Esophagus (tissue), 2 donors: ENCODE data around the gene NPTX2. TPM values are rescaled to one million over a fixed set of nuclear protein-coding genes. Genes with fewer than 3 reads are reported as not detected.

Experiments
- H3K27ac ChIP-seq, 2 donors: one replicate each; pipeline ENCODE4 v1.5.1; 2013; ENCODE audit warnings: low read depth in 2 of 2, mild to moderate bottlenecking in 2 of 2, inconsistent platforms in 1 of 2, low read length in 1 of 2, moderate library complexity in 1 of 2
- H3K27me3 ChIP-seq, 2 donors: one replicate each; pipeline ENCODE4 v1.6.1; 2013; ENCODE audit warnings: low read length in 2 of 2, control low read depth in 1 of 2, mild to moderate bottlenecking in 1 of 2; ENCODE audit not compliant: insufficient read depth in 2 of 2, control insufficient read depth in 1 of 2
- H3K36me3 ChIP-seq, 2 donors: one replicate each; pipeline ENCODE4 v1.6.1; 2013; ENCODE audit warnings: low read length in 1 of 2; ENCODE audit not compliant: control insufficient read depth in 2 of 2, insufficient read depth in 2 of 2
- H3K4me1 ChIP-seq, 2 donors: one replicate each; pipeline ENCODE4 v1.6.1; 2013; ENCODE audit warnings: low read length in 1 of 2; ENCODE audit not compliant: control insufficient read depth in 2 of 2, insufficient read depth in 2 of 2
- H3K4me3 ChIP-seq, 2 donors: one replicate each; pipeline ENCODE4 v1.5.1; 2013; ENCODE audit warnings: low read length in 2 of 2, mild to moderate bottlenecking in 2 of 2, low read depth in 1 of 2, moderate library complexity in 1 of 2
- H3K9me3 ChIP-seq, 2 donors: one replicate each; pipeline ENCODE4 v1.6.1; 2013; ENCODE audit warnings: mild to moderate bottlenecking in 2 of 2, low read depth in 1 of 2, low read length in 1 of 2, moderate library complexity in 1 of 2; ENCODE audit not compliant: control insufficient read depth in 2 of 2, insufficient read depth in 1 of 2
- WGBS, 2 donors: extraction: QIAGEN DNeasy Blood & Tissue Kit; methylation state at CpG; one replicate each; pipeline ENCODE4 v1.1.7; 2013; 5-methylcytosine and 5-hydroxymethylcytosine counted together
- polyA plus RNA-seq, 2 donors: library from polyadenylated mRNA; stranded (reverse); fragments of 200-250 nt; gene quantifications; one replicate each; pipeline ENCODE4 v1.2.3, GENCODE V29; 2013
- donor health status: healthy with polysubstance abuse.
- donor health status: Bipolar disorder and iron deficiency.

NPTX2 gene
- polyA plus RNA-seq, 2 donors, result 0.55 to 1.6 TPM

DNA sequence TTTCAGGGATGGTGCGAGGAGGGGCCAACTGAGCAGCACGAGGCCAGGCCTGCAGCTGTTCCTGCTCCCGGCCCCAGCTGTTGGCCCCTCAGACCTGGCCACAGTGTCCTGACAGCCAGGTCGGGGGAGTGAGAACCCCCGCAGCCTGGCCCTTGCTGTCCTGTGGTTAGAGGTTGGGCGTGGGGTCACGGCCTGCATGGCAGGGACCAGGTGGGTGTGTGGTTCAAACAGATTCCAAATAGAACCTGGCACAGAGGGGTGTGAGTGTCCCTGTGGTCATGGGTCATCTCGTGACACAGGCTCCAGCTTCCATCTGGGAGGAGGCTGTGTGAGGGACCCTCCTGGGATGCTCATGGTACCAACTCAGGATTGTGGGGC lies 10.3 kb downstream of the NPTX2 start:
- peaks cover 0 to 3% of the 10 kb centered on the region in 2 donors for H3K27me3 ChIP-seq

DNA sequence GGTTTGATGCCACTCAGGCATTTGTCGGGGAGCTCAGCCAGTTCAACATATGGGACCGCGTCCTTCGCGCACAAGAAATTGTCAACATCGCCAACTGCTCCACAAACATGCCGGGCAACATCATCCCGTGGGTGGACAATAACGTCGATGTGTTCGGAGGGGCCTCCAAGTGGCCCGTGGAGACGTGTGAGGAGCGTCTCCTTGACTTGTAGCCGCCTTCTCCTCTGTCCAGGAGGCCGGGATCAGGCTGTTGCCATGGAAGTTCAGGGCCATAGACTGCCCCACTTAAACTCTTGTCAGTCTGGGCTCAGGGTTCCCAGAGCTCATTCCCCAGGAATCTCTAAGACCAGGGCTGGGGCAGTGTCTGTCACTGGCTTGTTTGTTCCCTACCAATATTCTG lies 11.3 kb downstream of the NPTX2 start:
- H3K9me3 ChIP-seq, result peaks cover 0 to 5% of the 10 kb centered on the region in 2 donors
- no peaks in the 10 kb centered on the region for H3K4me1 ChIP-seq
- H3K36me3 ChIP-seq, result no peaks in the 10 kb centered on the region
- WGBS, 2 donors, result 83 to 84% methylated on average over 16 of the region's 16 CpGs
- H3K27me3 ChIP-seq, result no peaks in the 10 kb centered on the region
- no peak overlapping the region for H3K27ac ChIP-seq
- no peak overlapping the region for H3K4me3 ChIP-seq

More for the DNA sequence above, 10.3 kb downstream of the NPTX2 start:
- H3K27ac ChIP-seq, result no peak overlapping the region
- H3K4me1 ChIP-seq, result no peaks in the 10 kb centered on the region
- no peak overlapping the region for H3K4me3 ChIP-seq
- peaks cover 2 to 5% of the 10 kb centered on the region in 2 donors for H3K9me3 ChIP-seq
- WGBS, 2 donors, result 80 to 83% methylated on average over 6 to 8 of the region's 8 CpGs
- no peaks in the 10 kb centered on the region for H3K36me3 ChIP-seq

DNA sequence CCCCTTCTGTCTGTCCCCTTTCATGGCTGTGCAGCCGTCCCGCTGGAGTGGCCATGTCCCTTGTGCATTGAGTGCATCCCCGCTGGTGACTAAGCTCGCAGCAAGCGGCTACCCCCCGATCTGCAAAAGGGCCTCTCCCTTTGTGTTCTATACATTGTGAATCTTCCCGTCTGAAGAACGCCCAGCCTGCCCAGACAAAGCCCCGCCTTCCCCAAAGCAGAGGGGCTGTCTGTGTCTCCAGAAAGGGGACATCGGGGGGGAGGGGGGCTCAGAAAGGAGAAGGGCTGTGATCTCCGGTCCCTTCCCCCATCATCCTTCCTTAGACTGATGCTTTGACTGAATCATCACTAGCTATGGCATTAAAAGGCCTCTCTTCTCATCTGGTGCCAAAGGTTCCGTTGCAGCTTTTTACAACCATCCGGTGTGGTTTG lies 11.9 kb downstream of the NPTX2 start:
- 38% methylated on average over 13 of the region's 13 CpGs for WGBS, 2 donors
- no peaks in the 10 kb centered on the region for H3K36me3 ChIP-seq
- peaks cover 0 to 5% of the 10 kb centered on the region in 2 donors for H3K9me3 ChIP-seq
- no peaks in the 10 kb centered on the region for H3K4me1 ChIP-seq
- H3K27ac ChIP-seq, result no peak overlapping the region
- no peak overlapping the region for H3K4me3 ChIP-seq
- H3K27me3 ChIP-seq, result no peaks in the 10 kb centered on the region

DNA sequence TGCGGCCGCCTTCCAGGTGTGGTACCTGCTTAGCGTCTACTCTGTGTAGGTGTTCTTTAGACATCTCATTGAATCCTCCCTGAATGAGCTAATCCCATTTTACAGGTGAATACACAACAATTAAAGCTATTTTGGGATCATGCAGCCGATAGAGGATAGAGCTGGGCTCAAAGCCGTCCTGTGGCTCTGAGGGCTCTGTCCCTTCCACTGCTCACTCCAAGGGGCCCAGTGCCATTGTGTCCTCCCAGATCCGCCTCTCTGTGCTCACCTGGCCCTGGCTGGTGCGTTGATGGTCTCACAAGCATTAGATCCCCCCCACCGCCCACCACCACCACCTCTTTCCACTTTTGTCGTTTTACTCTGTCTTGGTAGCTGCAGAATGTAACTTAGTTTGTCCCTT lies 13.1 kb downstream of the NPTX2 start:
- Histone ChIP-seq H3K27ac (no peak overlapping the region), H3K4me1 (no peaks in the 10 kb centered on the region), H3K9me3 (peaks cover 0 to 5% of the 10 kb centered on the region in 2 donors), H3K36me3 (no peaks in the 10 kb centered on the region), H3K27me3 (no peaks in the 10 kb centered on the region), H3K4me3 (no peak overlapping the region)
- WGBS, 2 donors, result 79 to 80% methylated on average over 9 of the region's 9 CpGs

DNA sequence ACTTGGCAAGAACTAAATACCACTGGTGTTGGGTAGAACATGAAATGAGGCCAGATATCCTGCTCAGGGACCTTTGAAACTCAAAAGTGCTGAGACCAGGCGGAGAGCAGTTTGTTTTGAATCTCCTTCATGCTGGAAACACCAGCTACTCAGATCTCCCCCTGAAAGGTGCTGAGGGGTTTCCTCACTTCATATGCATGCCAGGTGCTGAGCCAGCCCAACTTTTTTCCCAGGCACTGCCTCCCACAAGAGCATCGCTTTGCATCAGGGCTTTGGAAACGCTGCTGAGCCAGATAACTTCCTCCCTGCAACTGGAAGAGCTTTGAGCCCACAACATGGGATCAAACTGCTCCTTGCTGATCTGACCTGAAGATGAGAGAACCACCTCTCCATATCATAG lies 13.7 kb downstream of the NPTX2 start:
- no peak overlapping the region for H3K4me3 ChIP-seq
- H3K36me3 ChIP-seq, result no peaks in the 10 kb centered on the region
- H3K27me3 ChIP-seq, result no peaks in the 10 kb centered on the region
- WGBS, 2 donors, result 55 to 62% methylated on average over 3 of the region's 3 CpGs
- H3K4me1 ChIP-seq, result no peaks in the 10 kb centered on the region
- H3K9me3 ChIP-seq, result peaks cover 0 to 5% of the 10 kb centered on the region in 2 donors
- no peak overlapping the region for H3K27ac ChIP-seq

DNA sequence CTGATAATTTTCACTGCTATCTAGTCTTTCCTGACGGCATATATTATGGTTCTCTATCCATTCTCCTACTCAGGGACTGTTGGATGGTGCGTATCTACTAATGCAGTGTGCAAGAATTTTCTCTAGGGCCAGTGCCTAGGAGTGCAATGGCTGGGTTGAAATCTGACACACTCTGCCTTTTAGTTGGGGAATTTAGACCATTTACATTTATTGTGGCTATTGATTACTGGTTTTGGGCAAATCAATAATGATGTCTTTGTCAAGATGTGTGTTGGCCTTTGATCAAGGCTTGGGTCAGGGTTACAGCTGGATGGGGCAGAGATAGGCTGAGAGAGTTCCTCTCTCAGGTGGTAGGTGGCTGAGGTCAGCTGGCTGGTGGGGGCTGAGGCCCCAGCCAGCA lies 21.8 kb downstream of the NPTX2 start:
- Histone ChIP-seq H3K4me3 (no peak overlapping the region), H3K27ac (no peak overlapping the region), H3K9me3 (peaks cover 5 to 7% of the 10 kb centered on the region in 2 donors), H3K27me3 (no peaks in the 10 kb centered on the region), H3K4me1 (no peaks in the 10 kb centered on the region), H3K36me3 (no peaks in the 10 kb centered on the region)
- WGBS, 2 donors, result 81 to 93% methylated on average over 2 of the region's 2 CpGs

DNA sequence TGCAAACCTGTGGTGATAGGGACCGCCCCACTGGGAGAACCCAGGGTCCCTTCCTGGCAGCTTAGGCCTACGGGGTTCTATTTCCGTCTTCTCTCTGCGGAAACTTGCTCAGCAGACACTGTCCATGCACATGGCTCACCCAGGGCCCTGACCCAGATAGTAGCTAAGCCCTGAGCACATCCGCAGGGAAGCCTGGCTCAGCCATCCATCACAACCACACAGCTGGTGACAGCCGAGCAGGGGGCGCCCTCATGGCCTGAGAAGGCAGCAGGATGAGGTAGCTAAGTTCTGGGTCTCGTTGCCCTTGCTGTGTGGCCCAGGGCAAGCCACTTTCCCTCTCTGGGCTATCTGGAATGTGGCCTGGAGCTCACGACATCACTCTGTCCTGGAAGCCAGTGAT lies 23.3 kb downstream of the NPTX2 start:
- H3K4me3 ChIP-seq, result no peak overlapping the region
- no peak overlapping the region for H3K27ac ChIP-seq
- peaks cover 5 to 7% of the 10 kb centered on the region in 2 donors for H3K9me3 ChIP-seq
- 58 to 62% methylated on average over 9 of the region's 9 CpGs for WGBS, 2 donors
- H3K4me1 ChIP-seq, result no peaks in the 10 kb centered on the region
- no peaks in the 10 kb centered on the region for H3K27me3 ChIP-seq
- no peaks in the 10 kb centered on the region for H3K36me3 ChIP-seq

DNA sequence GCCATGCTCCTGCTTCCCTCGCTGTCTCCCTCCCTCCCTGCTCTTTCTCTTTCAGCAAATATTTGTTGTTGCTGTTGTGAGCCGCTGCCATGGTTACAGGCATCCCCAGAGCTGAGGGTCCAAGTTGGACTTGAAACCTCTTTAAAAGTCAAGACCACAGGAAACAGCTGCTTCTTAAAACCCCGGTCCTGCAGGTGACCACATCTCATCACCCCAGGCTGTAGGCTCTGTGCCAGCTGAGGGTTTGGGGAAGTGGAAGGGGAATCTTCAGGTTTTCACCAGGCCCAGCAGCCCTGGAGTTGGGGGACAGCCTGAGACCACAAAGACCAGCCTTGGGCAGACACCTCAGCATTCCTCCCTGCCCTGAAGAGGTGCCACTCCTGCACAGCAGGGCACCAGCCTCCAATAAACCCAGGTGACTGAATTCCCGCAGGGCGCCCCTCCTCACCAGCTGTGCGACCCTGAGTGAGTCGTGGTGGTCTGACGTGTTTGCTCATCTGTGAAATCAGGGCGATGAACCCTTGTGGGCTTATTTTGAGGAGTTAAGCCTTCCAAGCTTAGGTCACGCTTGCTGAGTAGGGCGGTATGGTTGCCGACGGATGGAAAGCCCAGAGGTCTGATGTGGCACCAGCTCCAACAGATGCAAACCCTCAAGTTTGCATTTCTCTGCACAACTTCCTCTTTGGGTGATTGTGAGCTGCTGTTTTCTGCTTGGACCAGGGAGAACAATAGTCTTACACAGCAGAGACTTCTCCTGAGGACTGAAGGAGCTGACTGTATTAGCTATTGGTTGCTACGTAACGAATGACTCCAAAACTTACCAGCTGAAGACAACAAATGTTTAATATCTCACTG lies 24.8 kb downstream of the NPTX2 start:
- H3K27ac ChIP-seq, result no peak overlapping the region
- H3K4me1 ChIP-seq, result no peaks in the 10 kb centered on the region
- H3K9me3 ChIP-seq, result peaks cover 5 to 7% of the 10 kb centered on the region in 2 donors
- WGBS, 2 donors, result 32 to 33% methylated on average over 15 of the region's 15 CpGs
- H3K4me3 ChIP-seq, result no peak overlapping the region
- no peaks in the 10 kb centered on the region for H3K36me3 ChIP-seq
- H3K27me3 ChIP-seq, result no peaks in the 10 kb centered on the region

DNA sequence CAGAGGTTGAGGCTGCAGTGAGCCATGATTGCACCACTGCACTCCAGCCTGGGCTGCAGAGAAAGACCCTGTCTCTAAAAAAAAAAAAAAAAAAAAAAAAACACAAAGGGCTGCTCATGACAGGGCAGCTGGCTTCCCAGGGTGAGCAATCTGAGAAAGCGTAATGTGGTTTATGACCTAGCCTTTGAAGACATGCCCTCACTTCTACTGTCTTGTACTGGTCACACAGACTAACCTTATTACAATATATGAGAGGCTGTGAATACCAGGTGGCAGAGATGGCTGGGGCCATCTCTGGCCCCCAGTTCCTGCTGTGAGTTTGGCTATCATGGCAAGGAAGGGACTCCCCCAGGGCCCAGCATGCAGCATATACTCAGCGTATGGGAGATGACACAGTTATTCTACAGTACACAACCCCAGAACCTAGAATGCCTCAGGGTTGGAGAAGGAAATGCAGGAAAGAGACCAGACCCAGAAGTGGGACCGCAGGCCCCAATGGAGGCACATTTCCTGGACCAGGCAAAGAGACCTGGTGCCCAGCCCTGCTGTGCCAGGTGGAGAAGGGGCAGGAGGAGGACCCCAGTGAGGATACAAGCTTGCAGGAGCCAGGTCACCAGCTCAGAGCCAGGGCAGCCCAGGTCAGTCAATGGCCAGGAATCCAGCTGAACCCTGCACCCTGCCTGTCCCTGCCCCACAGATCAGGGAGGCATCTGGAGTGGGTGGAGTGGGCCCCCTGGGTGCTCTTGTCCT lies 26.3 kb downstream of the NPTX2 start:
- Histone ChIP-seq H3K9me3 (peaks cover 5% of the 10 kb centered on the region in 2 donors), H3K27me3 (no peaks in the 10 kb centered on the region), H3K4me3 (no peak overlapping the region), H3K36me3 (no peaks in the 10 kb centered on the region), H3K27ac (no peak overlapping the region), H3K4me1 (no peaks in the 10 kb centered on the region)
- 86 to 89% methylated on average over 3 of the region's 3 CpGs for WGBS, 2 donors
